Neuronal stem cell (in vitro differentiated cells): ENCODE measurements around the gene PTGIR.

Experiments
- DNase-seq: peaks from one replicate; pipeline ENCODE4 v3.0.0-alpha.2; 2013; ENCODE audit warnings: low spot score
- H2AFZ ChIP-seq: one replicate; pipeline ENCODE4 v1.6.1; 2013; ENCODE audit warnings: mild to moderate bottlenecking, low read length, inconsistent platforms
- H2AK5ac ChIP-seq: 2 replicates; pipeline ENCODE4 v1.6.1; 2013; ENCODE audit warnings: low read depth, mild to moderate bottlenecking, inconsistent platforms, low read length, moderate library complexity, mixed read lengths
- H2BK120ac ChIP-seq: 2 replicates; pipeline ENCODE4 v1.6.1; 2013; ENCODE audit warnings: low read depth, mild to moderate bottlenecking, inconsistent platforms, low read length, moderate library complexity, mixed read lengths
- H2BK12ac ChIP-seq: one replicate; pipeline ENCODE4 v1.6.1; 2013; ENCODE audit warnings: low read length, inconsistent platforms
- H2BK15ac ChIP-seq: 2 replicates; pipeline ENCODE4 v1.6.1; 2013; ENCODE audit warnings: mild to moderate bottlenecking, low read length, inconsistent platforms, mixed read lengths
- H2BK5ac ChIP-seq: one replicate; pipeline ENCODE4 v1.6.1; 2013; ENCODE audit warnings: inconsistent platforms, mild to moderate bottlenecking, low read length, moderate library complexity
- H3K14ac ChIP-seq: one replicate; pipeline ENCODE4 v1.6.1; 2013; ENCODE audit warnings: low read length, inconsistent platforms
- H3K18ac ChIP-seq: 2 replicates; pipeline ENCODE4 v1.6.1; 2013; ENCODE audit warnings: low read length, inconsistent platforms
- H3K23ac ChIP-seq: 2 replicates; pipeline ENCODE4 v1.6.1; 2013; ENCODE audit warnings: low read depth, mild to moderate bottlenecking, mixed read lengths, low read length, inconsistent platforms; ENCODE audit not compliant: poor library complexity
- H3K27ac ChIP-seq: replicated peaks from 3 replicates; pipeline ENCODE4 v1.5.1; 2013; ENCODE audit warnings: low read length, inconsistent platforms
- H3K27me3 ChIP-seq, 3 experiments: 2 replicates each; pipeline ENCODE4 v1.6.1; 2013; ENCODE audit warnings: low read length in 3 of 3, mild to moderate bottlenecking in 2 of 3, inconsistent platforms in 1 of 3, low read depth in 1 of 3, mixed read lengths in 1 of 3, moderate library complexity in 1 of 3; ENCODE audit not compliant: control insufficient read depth in 3 of 3, insufficient read depth in 3 of 3
- H3K36me3 ChIP-seq, 2 donors: replicated peaks in 1 of 2; 2 replicates each; pipeline ENCODE4 v1.6.1; 2013; ENCODE audit warnings: low read length in 2 of 2; ENCODE audit not compliant: control insufficient read depth in 2 of 2, insufficient read depth in 2 of 2
- H3K4ac ChIP-seq: 2 replicates; pipeline ENCODE4 v1.6.1; 2013; ENCODE audit warnings: inconsistent platforms, mild to moderate bottlenecking, low read length, moderate library complexity
- H3K4me1 ChIP-seq, 2 donors: 1 replicate in 1 of 2; 2 replicates in 1 of 2; pipeline ENCODE4 v1.6.1; 2013; ENCODE audit warnings: low read length in 2 of 2, low read depth in 1 of 2; ENCODE audit not compliant: control insufficient read depth in 2 of 2, insufficient read depth in 1 of 2
- H3K4me2 ChIP-seq: one replicate; pipeline ENCODE4 v1.6.1; 2013; ENCODE audit warnings: mild to moderate bottlenecking, low read length, inconsistent platforms; ENCODE audit not compliant: insufficient read depth, poor library complexity, severe bottlenecking
- H3K4me3 ChIP-seq, 2 donors: 2 replicates each; pipeline ENCODE4 v1.5.1; 2013; ENCODE audit warnings: low read length in 2 of 2, mild to moderate bottlenecking in 2 of 2, inconsistent platforms in 1 of 2, moderate library complexity in 1 of 2
- H3K79me1 ChIP-seq: one replicate; pipeline ENCODE4 v1.6.1; 2013; ENCODE audit warnings: low read depth, mild to moderate bottlenecking, inconsistent platforms, low read length, moderate library complexity
- H3K9ac ChIP-seq: one replicate; pipeline ENCODE4 v1.6.1; 2013; ENCODE audit warnings: mild to moderate bottlenecking, low read depth, low read length, inconsistent platforms; ENCODE audit not compliant: poor library complexity
- H3K9me3 ChIP-seq, 2 donors: replicated peaks in 1 of 2; 2 replicates each; pipeline versions ENCODE3 to v1.6.1; 2013; ENCODE audit warnings: low read length in 2 of 2, mild to moderate bottlenecking in 2 of 2, inconsistent platforms in 1 of 2, low read depth in 1 of 2, mixed read lengths in 1 of 2, moderate library complexity in 1 of 2; ENCODE audit not compliant: control insufficient read depth in 2 of 2, insufficient read depth in 1 of 2
- H4K8ac ChIP-seq: one replicate; pipeline ENCODE4 v1.6.1; 2013; ENCODE audit warnings: low read depth, mild to moderate bottlenecking, inconsistent platforms, low read length, moderate library complexity
- H4K91ac ChIP-seq: one replicate; pipeline ENCODE4 v1.6.1; 2013; ENCODE audit warnings: low read length, low read depth, mild to moderate bottlenecking, inconsistent platforms; ENCODE audit not compliant: poor library complexity
- WGBS, 2 donors: extraction: QIAGEN DNeasy Blood & Tissue Kit; methylation state at CpG; one replicate each; pipeline ENCODE4 v1.1.7; 2013; ENCODE audit warnings: missing lambda C conversion rate in 2 of 2, mixed read lengths in 1 of 2; ENCODE audit not compliant: insufficient read length in 2 of 2, insufficient replicate concordance in 1 of 2; ENCODE audit errors: extremely low coverage in 2 of 2; 5-methylcytosine and 5-hydroxymethylcytosine counted together

Gene PTGIR

DNA sequence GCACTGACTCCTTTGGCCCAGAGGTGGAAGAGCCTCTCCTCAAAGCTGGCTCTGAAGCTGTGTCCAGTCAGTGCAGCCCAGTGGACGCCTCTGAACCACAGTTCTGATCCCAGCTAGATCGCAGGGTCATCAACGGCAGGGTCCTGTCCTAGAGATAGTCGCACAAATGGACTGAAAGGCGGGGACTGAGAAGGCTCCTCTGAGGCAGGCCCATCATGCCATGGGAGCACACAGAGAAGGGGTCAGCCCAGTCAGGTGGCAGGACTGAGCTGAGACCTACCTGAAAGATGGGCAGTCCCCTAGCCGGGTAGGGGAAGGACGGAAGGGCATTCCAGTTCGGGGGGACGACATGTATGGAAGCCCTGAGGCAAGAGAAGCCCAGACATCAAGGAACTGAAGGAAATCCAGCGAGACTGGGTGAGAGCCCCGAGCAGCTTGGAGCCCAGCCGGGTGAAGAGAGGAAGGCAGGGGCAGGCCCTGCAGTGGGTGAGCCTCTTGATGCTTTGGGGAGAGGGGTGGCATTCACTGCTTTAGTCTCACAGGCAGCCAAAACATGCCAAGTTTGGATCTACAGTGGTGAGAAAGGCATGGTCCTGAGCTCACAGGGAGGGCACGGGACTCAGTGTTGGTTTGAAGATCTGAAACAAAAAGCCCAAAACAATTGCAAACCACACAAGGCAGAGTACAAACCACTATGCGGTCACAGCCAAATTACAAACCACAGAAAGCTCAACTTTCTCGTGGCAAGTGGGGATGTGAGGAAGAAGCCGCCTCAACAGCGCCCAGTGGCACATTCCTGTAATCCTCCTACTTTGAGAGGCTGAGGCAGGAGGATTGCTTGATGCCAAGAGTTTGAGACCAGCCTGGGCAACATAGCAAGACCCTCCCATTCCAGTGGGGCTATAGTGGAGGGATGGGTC is 13.8 kb downstream of the PTGIR start:
- Histone ChIP-seq H3K27me3 (no peaks in the 10 kb centered on the region), H4K91ac (no peak overlapping the region), H3K4me3 (no peak overlapping the region), H3K36me3 (peaks cover 44 to 54% of the 10 kb centered on the region in 2 donors), H2BK120ac (no peak overlapping the region), H2AFZ (no peak overlapping the region), H3K9me3 (no peaks in the 10 kb centered on the region), H3K23ac (peak overlapping the region; percentile 22), H2AK5ac (no peak overlapping the region), H2BK12ac (no peak overlapping the region), H2BK5ac (peak overlapping the region; percentile 77), H3K9ac (no peak overlapping the region), H3K14ac (no peak overlapping the region), H3K18ac (no peak overlapping the region), H4K8ac (no peak overlapping the region), H3K4me2 (no peak overlapping the region), H3K27ac (no peak overlapping the region), H3K4ac (no peak overlapping the region), H3K79me1 (peaks cover 8% of the 10 kb centered on the region), H2BK15ac (no peak overlapping the region), H3K4me1 (peaks cover 0 to 2% of the 10 kb centered on the region in 2 donors)
- DNase-seq, result no peak
- WGBS, 2 donors, result no CpG with 5 or more reads among the region's 17 CpGs

GRCh38 chr19:46610413-46610775 is 14.5 kb downstream of the PTGIR start:
- Histone ChIP-seq H3K18ac (no peak overlapping the region), H3K79me1 (peaks cover 13% of the 10 kb centered on the region), H3K4me1 (peaks cover 0 to 2% of the 10 kb centered on the region in 2 donors), H2BK5ac (no peak overlapping the region), H3K23ac (no peak overlapping the region), H4K8ac (no peak overlapping the region), H2AFZ (no peak overlapping the region), H3K4me3 (no peak overlapping the region), H2AK5ac (no peak overlapping the region), H3K14ac (no peak overlapping the region), H2BK15ac (no peak overlapping the region), H3K4me2 (no peak overlapping the region), H3K9ac (no peak overlapping the region), H4K91ac (no peak overlapping the region), H3K4ac (no peak overlapping the region), H3K27me3 (no peaks in the 10 kb centered on the region), H2BK120ac (no peak overlapping the region), H2BK12ac (no peak overlapping the region), H3K9me3 (peaks cover 0 to 4% of the 10 kb centered on the region in 2 donors), H3K27ac (no peak overlapping the region), H3K36me3 (peaks cover 51 to 61% of the 10 kb centered on the region in 2 donors)
- DNase-seq, result no peak
- WGBS, 2 donors, result no CpG with 5 or more reads among the region's 5 CpGs

- no peak overlapping the region for H2BK15ac ChIP-seq
- H4K91ac ChIP-seq, result no peak overlapping the region
- H3K36me3 ChIP-seq, result peaks cover 55 to 67% of the 10 kb centered on the region in 2 donors
- H4K8ac ChIP-seq, result no peak overlapping the region
- H3K4me2 ChIP-seq, result no peak overlapping the region
- no peak for DNase-seq
- H2BK5ac ChIP-seq, result no peak overlapping the region
- WGBS, 2 donors, result no CpG with 5 or more reads among the region's 30 CpGs
- H3K4ac ChIP-seq, result no peak overlapping the region
- H3K79me1 ChIP-seq, result peaks cover 19% of the 10 kb centered on the region
- no peak overlapping the region for H2BK12ac ChIP-seq
- no peak overlapping the region for H2AFZ ChIP-seq
- H3K23ac ChIP-seq, result peak overlapping the region; percentile 59
- H2BK120ac ChIP-seq, result no peak overlapping the region
- H3K9ac ChIP-seq, result no peak overlapping the region
- H3K4me3 ChIP-seq, result no peak overlapping the region
- peak overlapping the region; percentile 13 for H3K18ac ChIP-seq
- peaks cover 0 to 2% of the 10 kb centered on the region in 2 donors for H3K4me1 ChIP-seq
- no peak overlapping the region for H3K27ac ChIP-seq
- no peak overlapping the region for H2AK5ac ChIP-seq
- H3K9me3 ChIP-seq, result peaks cover 0 to 4% of the 10 kb centered on the region in 2 donors
- no peak overlapping the region for H3K14ac ChIP-seq
- H3K27me3 ChIP-seq, result no peaks in the 10 kb centered on the region
Measured at GRCh38 chr19:46609511-46610412, 15.1 kb downstream of the PTGIR start.
